Body of pancreas (tissue), 4 donors: Measurements from ENCODE around the gene ELP1. TPM values are rescaled to one million over a fixed set of nuclear protein-coding genes. Genes with fewer than 3 reads are reported as not detected.

Source experiments
- ATAC-seq: fragments of 150-250 bp; one replicate; pipeline ENCODE4 v1.9.1; 2016
- DNase-seq, 4 donors: peaks; one replicate each; pipeline ENCODE4 v3.0.0-alpha.2; 2019
- H3K27ac ChIP-seq, 4 donors: fragments of 200-600 bp; sonication (generic); 1 replicate in 3 of 4; 2 replicates in 1 of 4; pipeline versions ENCODE4 v1.5.1 to v1.6.1; 2016 to 2019; ENCODE audit warnings: mild to moderate bottlenecking in 1 of 4, mixed read lengths in 1 of 4, moderate library complexity in 1 of 4
- H3K27me3 ChIP-seq, 2 donors: fragments of 200-600 bp; sonication (generic); one replicate each; pipeline ENCODE4 v1.6.0; 2016; ENCODE audit warnings: mild to moderate bottlenecking in 1 of 2
- H3K36me3 ChIP-seq, 2 donors: fragments of 200-600 bp; sonication (generic); replicated peaks in 1 of 2; 2 replicates each; pipeline ENCODE4 v1.5.1; 2016; ENCODE audit warnings: low read depth in 2 of 2; ENCODE audit not compliant: insufficient read depth in 1 of 2
- H3K4me1 ChIP-seq: fragments of 200-600 bp; sonication (generic); one replicate; pipeline ENCODE4 v1.6.0; 2016
- H3K4me3 ChIP-seq, 2 donors: fragments of 200-600 bp; sonication (generic); 1 replicate in 1 of 2; 2 replicates in 1 of 2; pipeline ENCODE4 v1.5.1; 2016 to 2019
- H3K9me3 ChIP-seq, 3 donors: fragments of 200-600 bp; sonication (generic); 1 replicate in 2 of 3; 2 replicates in 1 of 3; pipeline ENCODE4 v1.5.1; 2016
- POLR2A ChIP-seq, 3 donors: fragments of 450-650 bp; IDR thresholded peaks; one replicate each; pipeline ENCODE4 v1.6.1; 2016; ENCODE audit warnings: antibody characterized with exemption in 3 of 3, mild to moderate bottlenecking in 2 of 3
- WGBS, 2 donors: methylation state at CpG; one replicate each; pipeline ENCODE4 v1.1.5; 2017; 5-methylcytosine and 5-hydroxymethylcytosine counted together
- intact Hi-C: fragments of 100-400 bp; cut with DNase I; formaldehyde crosslinking; loops from one replicate; pipeline ENCODE4 v1.15.1; 2023
- total RNA-seq, 2 donors: library from RNA; depleted of rRNA; stranded (reverse); fragments of >200 nt; gene quantifications; one replicate each; pipeline ENCODE4 v1.1.0, GENCODE V29; 2016
- TF ChIP-seq, protein P1 (sequence below), 7 experiments: fragments of 450-650 bp in 4 of 7; fragments of 200-600 bp in 3 of 7; sonication (generic) in 3 of 7; IDR thresholded peaks; one replicate each; pipeline ENCODE4 v1.5.1; 2016 to 2019; ENCODE audit warnings: antibody characterized with exemption in 7 of 7

ELP1 gene
- total RNA-seq, 2 donors from 2014 or later, result 14.5 to 18.2 TPM

- no peak for TF ChIP-seq POLR2A (IDR thresholded peaks at IDR 0.05)
Observed at GRCh38 chr9:108950168-108950567, 16.2 kb upstream of the ELP1 start.

DNA sequence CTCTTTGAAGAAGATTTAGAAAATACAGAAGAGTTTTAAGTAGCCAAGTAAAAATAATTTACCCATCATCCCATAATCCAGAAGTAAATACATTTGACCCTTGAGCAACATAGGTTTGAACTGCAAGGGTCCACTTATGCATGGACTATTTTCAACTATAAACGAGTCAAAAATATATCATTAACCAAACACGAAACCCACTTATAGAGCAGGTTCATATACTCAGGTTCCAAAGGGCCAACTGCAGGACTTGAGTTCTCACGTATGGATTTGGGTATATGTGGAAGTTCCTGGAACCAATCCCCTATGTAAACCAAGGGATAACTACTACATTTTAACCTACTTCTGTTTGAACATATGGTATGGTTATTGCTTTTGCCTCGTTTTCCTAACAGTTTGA lies 6.1 kb upstream of the ELP1 start:
- TF ChIP-seq, protein P1, sequence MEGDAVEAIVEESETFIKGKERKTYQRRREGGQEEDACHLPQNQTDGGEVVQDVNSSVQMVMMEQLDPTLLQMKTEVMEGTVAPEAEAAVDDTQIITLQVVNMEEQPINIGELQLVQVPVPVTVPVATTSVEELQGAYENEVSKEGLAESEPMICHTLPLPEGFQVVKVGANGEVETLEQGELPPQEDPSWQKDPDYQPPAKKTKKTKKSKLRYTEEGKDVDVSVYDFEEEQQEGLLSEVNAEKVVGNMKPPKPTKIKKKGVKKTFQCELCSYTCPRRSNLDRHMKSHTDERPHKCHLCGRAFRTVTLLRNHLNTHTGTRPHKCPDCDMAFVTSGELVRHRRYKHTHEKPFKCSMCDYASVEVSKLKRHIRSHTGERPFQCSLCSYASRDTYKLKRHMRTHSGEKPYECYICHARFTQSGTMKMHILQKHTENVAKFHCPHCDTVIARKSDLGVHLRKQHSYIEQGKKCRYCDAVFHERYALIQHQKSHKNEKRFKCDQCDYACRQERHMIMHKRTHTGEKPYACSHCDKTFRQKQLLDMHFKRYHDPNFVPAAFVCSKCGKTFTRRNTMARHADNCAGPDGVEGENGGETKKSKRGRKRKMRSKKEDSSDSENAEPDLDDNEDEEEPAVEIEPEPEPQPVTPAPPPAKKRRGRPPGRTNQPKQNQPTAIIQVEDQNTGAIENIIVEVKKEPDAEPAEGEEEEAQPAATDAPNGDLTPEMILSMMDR (IDR thresholded peaks at IDR 0.05), result no peak
- TF ChIP-seq POLR2A (IDR thresholded peaks at IDR 0.05), result no peak
- Histone ChIP-seq H3K27me3 (no peaks in the 10 kb centered on the region), H3K4me3 (no peak overlapping the region), H3K36me3 (peaks cover 0 to 3% of the 10 kb centered on the region in 2 donors), H3K9me3 (no peaks in the 10 kb centered on the region), H3K4me1 (peaks cover 5% of the 10 kb centered on the region), H3K27ac (no peak overlapping the region)
- 67 to 72% methylated on average over 4 of the region's 4 CpGs for WGBS, 2 donors
- intact Hi-C loops, result no loop called here
- DNase-seq, result no peak
- ATAC-seq, result no peak

More at GRCh38 chr9:108950168-108950567, 16.2 kb upstream of the ELP1 start:
- Histone ChIP-seq H3K27ac (no peak overlapping the region), H3K9me3 (no peaks in the 10 kb centered on the region), H3K4me1 (no peaks in the 10 kb centered on the region), H3K4me3 (no peak overlapping the region), H3K36me3 (no peaks in the 10 kb centered on the region), H3K27me3 (no peaks in the 10 kb centered on the region)
- DNase-seq, result no peak
- no peak for ATAC-seq
- intact Hi-C loops, result no loop called here
- 65 to 69% methylated on average over 1 of the region's 1 CpG for WGBS, 2 donors

DNA sequence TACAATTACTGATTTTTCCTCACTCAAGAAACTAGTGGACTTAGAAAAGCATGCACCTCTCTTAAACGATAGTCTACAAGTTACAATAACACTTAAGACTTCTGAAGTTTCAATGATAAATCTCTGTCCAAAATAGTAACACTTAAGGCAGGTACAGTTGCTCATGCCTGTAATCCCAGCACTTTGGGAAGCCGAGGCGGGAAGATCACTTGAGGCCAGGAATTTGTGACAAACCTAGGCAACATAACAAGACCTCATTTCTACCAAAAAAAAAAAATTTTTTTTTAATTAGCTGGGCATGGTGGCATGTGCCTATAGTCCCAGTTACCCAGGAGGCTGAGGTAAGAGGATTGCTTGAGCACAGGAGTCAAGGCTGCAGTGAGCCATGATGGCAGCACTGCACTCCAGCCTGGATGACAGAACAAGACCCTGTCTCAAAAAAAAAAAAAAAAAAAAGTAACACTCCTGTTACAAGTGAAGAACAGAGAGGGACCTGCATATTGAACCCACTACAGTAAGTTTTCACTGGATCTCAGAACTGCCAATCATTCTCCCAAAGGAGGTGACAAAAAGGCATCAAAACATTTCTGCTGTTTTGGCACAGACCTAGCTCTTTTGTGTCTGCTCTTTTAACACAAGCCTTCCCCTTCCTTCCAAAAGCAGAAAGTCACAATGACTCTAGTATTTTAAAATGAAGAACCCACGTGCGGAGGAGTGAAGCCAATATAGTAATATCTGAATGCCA lies 3.8 kb upstream of the ELP1 start:
- intact Hi-C loops, result no loop called here

GRCh38 chr9:108934323-108934893 lies 484 bp upstream of the ELP1 start, which contains the start of gene ABITRAM:
TSS of gene ABITRAM (plus strand) at chr9:108934400. CDS start at chr9:108934487, 87 bp downstream.
- Histone ChIP-seq H3K4me1 (peaks cover 17% of the 10 kb centered on the region), H3K27me3 (no peaks in the 10 kb centered on the region), H3K27ac (peak within 1 kb of the TSS; percentile 85 to 95 (median 92)), H3K4me3 (peak within 1 kb of the TSS; percentile 64 to 94), H3K36me3 (peaks cover 0 to 3% of the 10 kb centered on the region in 2 donors), H3K9me3 (no peaks in the 10 kb centered on the region)
- 1% methylated on average over 24 to 47 of the region's 47 CpGs for WGBS, 2 donors
- TF ChIP-seq, protein P1 (IDR thresholded peaks at IDR 0.05), result no peak
- no peak for TF ChIP-seq POLR2A (IDR thresholded peaks at IDR 0.05)
- intact Hi-C loops, result no loop called here
- ATAC-seq (peak; percentile 94), DNase-seq (peak; percentile 78 to 83 (median 83))

More for the DNA sequence above, 3.8 kb upstream of the ELP1 start:
- no peak for TF ChIP-seq POLR2A (IDR thresholded peaks at IDR 0.05)
- TF ChIP-seq, protein P1 (IDR thresholded peaks at IDR 0.05), result no peak
- 87% methylated on average over 5 of the region's 5 CpGs for WGBS, 2 donors
- Histone ChIP-seq H3K36me3 (peaks cover 0 to 3% of the 10 kb centered on the region in 2 donors), H3K27me3 (no peaks in the 10 kb centered on the region), H3K4me1 (peaks cover 10% of the 10 kb centered on the region), H3K4me3 (no peak overlapping the region), H3K27ac (no peak overlapping the region), H3K9me3 (no peaks in the 10 kb centered on the region)
- ATAC-seq (no peak), DNase-seq (no peak)

DNA sequence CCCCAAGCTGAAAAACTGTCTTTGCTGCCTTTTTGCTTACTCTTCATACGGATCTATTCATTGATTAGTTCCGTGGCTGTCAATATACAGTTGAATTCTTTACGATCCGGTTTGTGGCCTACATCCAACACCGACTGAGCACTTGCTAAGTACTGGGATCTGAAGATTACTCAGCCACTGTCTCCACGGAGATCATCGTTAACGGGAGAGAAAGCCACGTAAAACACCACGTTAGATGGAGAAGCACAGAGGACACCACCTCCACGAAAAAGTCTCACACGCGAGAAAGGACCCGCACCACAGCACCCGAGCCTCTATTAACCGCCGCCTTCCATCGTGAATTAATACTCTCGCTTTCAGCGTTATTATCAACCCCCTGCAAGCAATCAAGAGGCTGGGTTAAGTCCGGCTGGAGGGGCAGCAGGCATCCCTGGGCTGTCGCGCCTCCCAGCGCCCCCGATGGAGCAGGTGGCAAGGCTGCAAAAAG lies 650 bp downstream of the ELP1 start:
- Histone ChIP-seq H3K9me3 (no peaks in the 10 kb centered on the region), H3K27ac (peak overlapping the region; percentile 85 to 95 (median 92)), H3K36me3 (no peaks in the 10 kb centered on the region), H3K27me3 (no peaks in the 10 kb centered on the region), H3K4me3 (peak overlapping the region; percentile 64 to 94), H3K4me1 (peaks cover 17% of the 10 kb centered on the region)
- no peak for ATAC-seq
- intact Hi-C loops, result no loop called here
- no peak for DNase-seq
- TF ChIP-seq POLR2A (IDR thresholded peaks at IDR 0.05), result no peak
- TF ChIP-seq, protein P1 (IDR thresholded peaks at IDR 0.05), result no peak
- 0 to 1% methylated on average over 18 to 25 of the region's 25 CpGs for WGBS, 2 donors
